Measurements from ENCODE around the gene ADAMTS3. TPM values are rescaled to one million over a fixed set of nuclear protein-coding genes. Genes with fewer than 3 reads are reported as not detected.

ADAMTS3 gene
- total and polyA plus RNA-seq, 9 of the 15 experiments (the other 6 are each of a cell fraction or from before 2014, with no cell fraction given): 4.0 to 18.0 (median 12.1) TPM

- Histone ChIP-seq H3K9ac (ENCODE audit: insufficient read depth in 1 of 2, low read depth in 2 of 2, low read length in 2 of 2) (no peak overlapping the region), H3K79me2 (ENCODE audit: control insufficient read depth, insufficient read depth, low read length) (0 out of 3 replicates have a peak, but pooled peaks cover 2% of the 10 kb centered on the region), H3K9me1 (ENCODE audit: control insufficient read depth, insufficient read depth, low read length) (no peaks in the 10 kb centered on the region), H3K4me2 (ENCODE audit: insufficient read depth, low read length) (no peak overlapping the region), H3K4me3 (no peak overlapping the region), H4K20me1 (replicated peaks; ENCODE audit: control insufficient read depth, insufficient read depth, low read length) (no peaks in the 10 kb centered on the region), H2AFZ (ENCODE audit: low read depth, low read length) (no peak overlapping the region), H3K27me3 (ENCODE audit: control insufficient read depth in 2 of 2, insufficient read depth in 2 of 2, low read length in 2 of 2) (no peaks in the 10 kb centered on the region), H3K36me3 (ENCODE audit: control insufficient read depth, insufficient read depth, low read length) (no peaks in the 10 kb centered on the region), H3K4me1 (replicated peaks in 1 of 2; ENCODE audit: control insufficient read depth in 2 of 2, insufficient read depth in 2 of 2, low read length in 2 of 2) (peaks cover 5 to 14% of the 10 kb centered on the region in 2 experiments; a peak in 2 of 5 replicates), H3K9me3 (replicated peaks; ENCODE audit: control insufficient read depth, insufficient read depth, low read depth, low read length) (no peaks in the 10 kb centered on the region), H3K27ac (ENCODE audit: extremely low read depth, low read depth, low read length) (no peak overlapping the region; the same call in 2 of the 3 replicates)
- in situ Hi-C loops (cut with MboI) (no loop called here), intact Hi-C loops (cut with micrococcal nuclease) (no loop called here)
- TF ChIP-seq ZNF280A (IDR thresholded peaks at IDR 0.05; ENCODE audit: low read depth, partially characterized antibody) (no peak), ZNF24 (IDR thresholded peaks at IDR 0.05) (no peak), SFPQ (IDR thresholded peaks at IDR 0.05; ENCODE audit: low read depth, low read length) (no peak), NFIC (IDR thresholded peaks at IDR 0.05) (no peak), ZNF140 (CRISPR knock-in tag; IDR thresholded peaks at IDR 0.05) (no peak), ZNF174 (CRISPR knock-in tag; IDR thresholded peaks at IDR 0.05) (no peak)
- FAIRE-seq (no peak), ATAC-seq (no peak), DNase-seq (ENCODE audit: extremely low read depth in 1 of 4, low spot score in 3 of 4) (no peak)
- 75% methylated on average over 1 of the region's 1 CpG for WGBS (ENCODE audit: insufficient coverage, low coverage, missing lambda C conversion rate)
- POLR2A ChIA-PET: no interaction called here
- CTCF ChIA-PET (ENCODE audit: low intra/inter-chr PET ratio): no interaction called here
- no TSS peak for BruUV-seq (replicated peaks)
These were observed 194.9 kb downstream of the ADAMTS3 start for GRCh38 chr4:72374159-72374558.

All from K562 (cell line).